Neutrophil (primary cell): ENCODE data around the gene TEAD1.

Experiments used
- H3K27ac ChIP-seq: fragments of 200-600 bp; sonication (generic); 2 replicates; pipeline ENCODE4 v1.5.1; 2016; ENCODE audit warnings: mild to moderate bottlenecking, moderate library complexity
- H3K27me3 ChIP-seq: fragments of 200-600 bp; sonication (generic); 2 replicates; pipeline ENCODE4 v1.6.0; 2016; ENCODE audit warnings: mild to moderate bottlenecking
- H3K36me3 ChIP-seq: fragments of 200-600 bp; sonication (generic); 2 replicates; pipeline ENCODE4 v1.5.1; 2017
- H3K4me1 ChIP-seq, 2 experiments: fragments of 200-600 bp in 1 of 2; sonication (generic) in 1 of 2; 1 replicate in 1 of 2; 2 replicates in 1 of 2; pipeline versions ENCODE4 v1.5.1 to v1.6.1; 2013 to 2016; ENCODE audit warnings: low read depth in 1 of 2, low read length in 1 of 2, mild to moderate bottlenecking in 1 of 2, moderate library complexity in 1 of 2; ENCODE audit not compliant: control insufficient read depth in 1 of 2, insufficient read depth in 1 of 2
- H3K4me3 ChIP-seq, 2 experiments: fragments of 200-600 bp in 1 of 2; sonication (generic) in 1 of 2; 1 replicate in 1 of 2; 2 replicates in 1 of 2; pipeline ENCODE4 v1.5.1; 2013 to 2016; ENCODE audit warnings: low read depth in 1 of 2, low read length in 1 of 2, mild to moderate bottlenecking in 1 of 2, moderate library complexity in 1 of 2
- H3K9me3 ChIP-seq: fragments of 200-600 bp; sonication (generic); 2 replicates; pipeline ENCODE4 v1.5.1; 2016
- TF ChIP-seq, protein P1 (sequence below): fragments of 200-600 bp; sonication (generic); IDR thresholded peaks from 2 replicates; pipeline ENCODE4 v1.5.1; 2016; ENCODE audit warnings: antibody characterized with exemption

Gene TEAD1

GRCh38 chr11:12748561-12748960, 74.3 kb downstream of the TEAD1 start:
- no peaks in the 10 kb centered on the region for H3K36me3 ChIP-seq
- TF ChIP-seq, protein P1, sequence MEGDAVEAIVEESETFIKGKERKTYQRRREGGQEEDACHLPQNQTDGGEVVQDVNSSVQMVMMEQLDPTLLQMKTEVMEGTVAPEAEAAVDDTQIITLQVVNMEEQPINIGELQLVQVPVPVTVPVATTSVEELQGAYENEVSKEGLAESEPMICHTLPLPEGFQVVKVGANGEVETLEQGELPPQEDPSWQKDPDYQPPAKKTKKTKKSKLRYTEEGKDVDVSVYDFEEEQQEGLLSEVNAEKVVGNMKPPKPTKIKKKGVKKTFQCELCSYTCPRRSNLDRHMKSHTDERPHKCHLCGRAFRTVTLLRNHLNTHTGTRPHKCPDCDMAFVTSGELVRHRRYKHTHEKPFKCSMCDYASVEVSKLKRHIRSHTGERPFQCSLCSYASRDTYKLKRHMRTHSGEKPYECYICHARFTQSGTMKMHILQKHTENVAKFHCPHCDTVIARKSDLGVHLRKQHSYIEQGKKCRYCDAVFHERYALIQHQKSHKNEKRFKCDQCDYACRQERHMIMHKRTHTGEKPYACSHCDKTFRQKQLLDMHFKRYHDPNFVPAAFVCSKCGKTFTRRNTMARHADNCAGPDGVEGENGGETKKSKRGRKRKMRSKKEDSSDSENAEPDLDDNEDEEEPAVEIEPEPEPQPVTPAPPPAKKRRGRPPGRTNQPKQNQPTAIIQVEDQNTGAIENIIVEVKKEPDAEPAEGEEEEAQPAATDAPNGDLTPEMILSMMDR: no peak
- H3K9me3 ChIP-seq: no peaks in the 10 kb centered on the region
- H3K4me3 ChIP-seq: no peak overlapping the region
- no peak overlapping the region for H3K27ac ChIP-seq
- H3K4me1 ChIP-seq: no peaks in the 10 kb centered on the region
- H3K27me3 ChIP-seq: no peaks in the 10 kb centered on the region

DNA sequence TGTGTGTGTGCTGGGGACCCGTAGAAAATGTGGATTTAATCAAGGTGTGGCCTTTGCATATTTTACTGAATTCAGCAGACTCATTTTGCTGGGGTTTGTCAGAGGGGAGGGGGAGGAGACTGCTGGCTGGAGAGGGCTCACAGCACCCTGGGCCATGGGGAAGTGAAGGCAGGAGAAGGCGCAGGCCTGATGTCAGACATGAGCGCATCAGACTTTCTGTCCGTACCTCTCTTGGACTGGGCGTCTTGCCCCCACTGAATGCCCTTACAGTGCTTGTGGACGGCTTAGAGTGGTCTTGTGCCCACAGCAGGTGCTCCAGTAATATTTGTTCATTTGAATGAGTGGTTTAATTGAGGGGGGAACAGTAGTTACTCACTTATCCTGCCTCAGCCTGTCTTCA, 75.2 kb downstream of the TEAD1 start:
- no peaks in the 10 kb centered on the region for H3K27me3 ChIP-seq
- H3K4me3 ChIP-seq: no peak overlapping the region
- H3K9me3 ChIP-seq: no peaks in the 10 kb centered on the region
- no peaks in the 10 kb centered on the region for H3K36me3 ChIP-seq
- H3K27ac ChIP-seq: no peak overlapping the region
- TF ChIP-seq, protein P1: no peak
- no peaks in the 10 kb centered on the region for H3K4me1 ChIP-seq

DNA sequence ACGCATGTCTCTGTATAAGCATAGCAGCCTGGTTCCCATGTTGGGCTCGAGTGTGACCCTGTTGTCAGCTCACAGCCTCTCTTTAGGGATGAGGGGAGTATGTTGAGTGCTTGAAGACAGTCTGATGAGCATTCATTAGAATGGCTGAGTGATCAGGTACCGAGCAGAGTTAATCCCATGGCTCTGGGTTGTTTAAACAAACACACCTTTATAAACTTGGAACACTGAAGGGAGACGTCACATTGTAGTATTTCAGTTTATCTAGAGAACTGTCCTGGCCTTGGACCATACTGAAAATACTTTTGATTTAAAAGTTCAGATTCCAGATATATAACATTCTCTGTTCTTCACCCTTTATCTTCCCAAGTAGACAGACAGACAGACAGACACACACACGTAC, 76.0 kb downstream of the TEAD1 start:
- TF ChIP-seq, protein P1: no peak
- H3K4me1 ChIP-seq: no peaks in the 10 kb centered on the region

DNA sequence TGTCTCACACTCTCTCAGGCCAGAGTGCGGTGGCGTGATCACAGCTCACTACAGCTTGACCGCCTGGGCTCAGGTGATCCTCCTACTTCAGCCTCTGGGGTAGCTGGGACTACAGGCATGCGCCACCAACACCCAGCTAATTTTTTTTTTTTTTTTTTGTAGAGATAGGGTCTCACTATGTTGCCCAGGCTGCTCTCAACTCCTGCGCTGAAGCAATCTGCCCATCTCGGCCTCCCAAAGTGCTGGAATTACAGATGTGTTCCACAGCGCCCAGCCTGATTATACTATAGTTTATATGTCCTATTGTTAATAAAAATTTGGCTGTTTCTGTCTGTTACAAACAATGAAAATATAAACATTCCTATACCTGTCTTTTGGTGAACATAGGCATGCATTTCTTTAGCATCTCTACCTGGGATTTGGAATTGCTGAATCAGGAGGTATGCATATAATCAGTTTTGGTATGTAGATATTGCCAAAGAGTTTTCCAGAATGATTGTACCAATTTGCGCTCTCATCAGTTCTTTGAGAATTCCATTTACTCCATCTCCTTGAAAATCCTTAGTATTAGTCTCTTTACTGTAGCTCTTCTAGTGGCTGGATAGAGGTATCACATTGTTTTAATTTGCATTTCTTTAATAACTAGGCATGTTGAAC, 78.8 kb downstream of the TEAD1 start:
- Histone ChIP-seq H3K27ac (no peak overlapping the region), H3K27me3 (no peaks in the 10 kb centered on the region), H3K4me1 (no peaks in the 10 kb centered on the region), H3K4me3 (no peak overlapping the region), H3K9me3 (no peaks in the 10 kb centered on the region), H3K36me3 (no peaks in the 10 kb centered on the region)
- TF ChIP-seq, protein P1: no peak

More for the DNA sequence above, 76.0 kb downstream of the TEAD1 start:
- Histone ChIP-seq H3K4me3 (no peak overlapping the region), H3K36me3 (no peaks in the 10 kb centered on the region), H3K27me3 (no peaks in the 10 kb centered on the region), H3K27ac (no peak overlapping the region), H3K9me3 (no peaks in the 10 kb centered on the region)

GRCh38 chr11:12754021-12754420, 79.8 kb downstream of the TEAD1 start:
- H3K4me3 ChIP-seq: no peak overlapping the region
- no peaks in the 10 kb centered on the region for H3K9me3 ChIP-seq
- H3K36me3 ChIP-seq: no peaks in the 10 kb centered on the region
- no peaks in the 10 kb centered on the region for H3K4me1 ChIP-seq
- no peaks in the 10 kb centered on the region for H3K27me3 ChIP-seq
- H3K27ac ChIP-seq: no peak overlapping the region
- TF ChIP-seq, protein P1: no peak
